HG03175 (cell line): ENCODE results near the gene ROBO4.

Experiments used
- ATAC-seq: cut with Tn5 transposase; IDR thresholded peaks from one replicate; pipeline ENCODE4 v1.9.1; 2021; ENCODE audit warnings: mild to moderate bottlenecking, moderate library complexity; ENCODE audit not compliant: unreplicated experiment

The ROBO4 gene

GRCh38 chr11:124844664-124845079 lies 53.0 kb downstream of the ROBO4 start:
- ATAC-seq = no peak

DNA sequence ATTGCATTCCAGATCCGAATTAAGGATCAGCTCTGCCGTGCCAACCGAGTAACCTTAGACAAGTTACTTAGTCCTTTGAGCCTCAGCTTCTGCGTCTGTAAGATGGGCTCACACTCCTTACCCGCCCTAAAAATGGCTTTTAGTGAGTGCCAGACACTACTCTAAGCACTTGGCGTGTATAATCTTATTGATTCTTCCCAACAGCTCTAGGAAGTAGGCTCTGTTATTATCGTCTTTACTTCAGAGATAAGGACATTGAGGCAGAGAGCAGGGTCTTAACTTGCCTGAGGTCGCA lies 54.1 kb downstream of the ROBO4 start:
- no peak for ATAC-seq

- no peak for ATAC-seq
Measured at GRCh38 chr11:124842305-124842704, 55.4 kb downstream of the ROBO4 start.

DNA sequence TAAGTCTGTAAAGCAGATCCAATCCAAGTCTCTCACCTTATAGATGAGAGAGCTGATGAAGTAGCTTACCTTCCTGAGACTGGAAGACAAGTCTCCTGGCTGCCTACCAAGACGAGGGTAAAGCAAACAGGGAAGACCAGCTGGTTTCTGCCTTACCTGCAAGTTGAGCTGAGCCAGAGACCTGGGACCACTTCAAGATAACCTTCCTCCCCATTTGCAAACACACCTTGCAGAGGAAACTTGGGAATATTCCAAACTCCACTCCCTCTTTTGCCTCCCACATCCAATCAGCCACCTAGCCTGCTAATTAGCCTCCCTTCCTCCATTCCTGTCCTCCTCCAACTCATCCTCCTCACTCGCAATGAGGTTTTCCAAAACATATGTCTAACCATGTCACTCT lies 55.8 kb downstream of the ROBO4 start:
- no peak for ATAC-seq

DNA sequence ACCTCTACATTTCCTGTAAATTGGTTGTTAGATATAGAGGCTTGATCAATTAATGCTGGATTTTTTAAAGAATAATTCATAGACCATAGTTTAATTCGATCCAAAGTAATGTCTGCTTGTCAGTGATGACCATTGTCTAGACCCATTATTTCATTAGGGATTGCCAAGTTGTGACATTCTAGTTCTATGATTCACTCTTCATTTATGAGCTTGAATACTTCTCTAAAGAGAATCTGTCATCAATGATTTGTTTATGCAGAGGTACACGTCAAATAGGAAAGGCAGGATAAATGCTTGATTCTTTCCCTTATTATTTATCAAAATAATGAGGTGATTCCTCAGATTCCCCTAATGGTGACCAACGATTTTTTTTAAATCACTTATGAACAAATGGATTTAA lies 56.5 kb downstream of the ROBO4 start:
- no peak for ATAC-seq

- ATAC-seq = no peak
Measured at GRCh38 chr11:124840666-124841065, 57.0 kb downstream of the ROBO4 start.

DNA sequence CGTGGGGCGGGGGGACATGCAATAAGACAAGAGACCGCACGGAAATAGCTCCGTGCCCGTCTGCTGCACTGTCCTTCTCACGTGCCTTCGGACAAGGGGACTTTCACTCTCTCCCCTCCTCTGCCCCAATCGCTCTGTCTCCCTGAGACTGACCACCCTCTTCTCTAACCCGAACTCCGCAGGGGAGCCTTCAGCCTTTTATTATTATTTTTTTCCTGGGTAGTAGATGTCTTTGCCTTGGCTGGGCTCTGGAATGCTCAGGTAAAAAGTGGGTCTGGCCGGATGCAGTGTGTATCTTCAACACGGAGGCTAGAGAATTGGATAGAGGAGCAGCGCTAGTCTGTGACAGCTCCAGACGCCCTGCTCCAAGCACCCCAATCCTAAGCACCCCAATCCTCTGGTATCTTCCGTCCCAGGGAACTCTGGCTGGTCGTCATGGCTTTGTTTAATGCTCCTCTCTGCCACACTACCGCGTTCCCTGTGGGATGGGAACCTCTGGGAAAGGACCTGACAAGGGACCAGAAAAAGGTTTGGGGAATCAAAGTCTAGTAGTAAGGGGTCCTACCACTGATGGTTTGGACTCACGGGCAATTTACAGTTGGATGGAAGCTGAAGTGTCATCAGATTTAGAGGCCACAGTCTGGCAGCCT lies 57.6 kb downstream of the ROBO4 start:
- no peak for ATAC-seq

DNA sequence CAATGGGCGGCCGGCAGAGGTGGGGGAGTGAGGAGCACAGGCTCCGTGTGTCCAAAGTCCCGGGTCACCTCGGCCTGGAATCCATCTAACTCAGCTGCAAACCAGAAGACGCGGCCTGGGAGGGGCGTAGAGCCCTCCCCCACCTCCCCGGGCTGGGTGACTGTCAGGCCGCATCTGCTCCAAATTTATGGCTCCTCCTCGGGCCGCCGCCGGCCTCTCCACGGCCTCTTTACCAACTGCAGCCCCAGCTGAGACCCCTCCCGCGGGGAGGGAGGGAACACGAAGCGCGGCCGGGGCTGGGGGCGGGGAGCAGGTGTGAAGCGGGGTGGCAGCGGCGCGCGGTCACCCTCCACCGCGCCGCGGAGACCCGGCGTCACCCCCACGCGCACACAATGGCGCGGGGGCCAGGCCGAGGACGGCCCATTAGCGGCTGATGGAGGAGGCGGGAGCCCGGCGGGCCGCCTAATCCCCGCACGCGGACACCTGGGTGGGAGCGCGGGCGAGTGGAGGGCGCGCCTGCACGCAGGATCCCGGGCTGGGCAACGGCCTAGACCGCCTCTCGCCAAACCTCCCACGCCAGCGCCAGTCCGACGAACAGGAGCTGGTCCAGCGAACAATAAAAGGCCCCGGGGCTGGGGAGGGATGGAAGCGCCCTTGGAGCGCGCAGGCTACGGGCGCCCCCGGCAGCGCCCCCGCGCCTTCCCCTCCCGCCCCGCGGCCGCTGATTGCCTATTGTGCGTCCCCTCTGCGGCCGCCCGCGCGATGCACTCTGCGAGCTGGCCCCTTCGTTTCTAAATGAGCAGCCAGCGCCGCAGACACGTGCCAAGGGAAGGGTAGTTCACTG lies 58.3 kb downstream of the ROBO4 start:
- ATAC-seq = no peak

DNA sequence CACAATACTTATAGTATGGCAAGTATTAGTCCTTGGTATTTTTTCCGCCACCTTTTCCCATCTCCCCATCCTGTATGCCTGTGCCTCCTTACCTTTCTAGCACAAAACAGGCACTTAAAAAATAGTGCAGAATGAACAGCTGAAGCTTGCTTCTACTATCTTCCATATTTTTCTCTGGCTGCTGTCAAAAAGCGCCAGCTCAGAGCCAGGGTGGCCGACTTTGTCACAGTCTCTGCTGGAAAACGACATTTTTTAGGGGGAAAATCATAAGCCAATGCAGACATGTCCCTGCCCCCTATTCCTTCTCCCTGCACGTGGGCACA lies 58.9 kb downstream of the ROBO4 start:
- no peak for ATAC-seq

DNA sequence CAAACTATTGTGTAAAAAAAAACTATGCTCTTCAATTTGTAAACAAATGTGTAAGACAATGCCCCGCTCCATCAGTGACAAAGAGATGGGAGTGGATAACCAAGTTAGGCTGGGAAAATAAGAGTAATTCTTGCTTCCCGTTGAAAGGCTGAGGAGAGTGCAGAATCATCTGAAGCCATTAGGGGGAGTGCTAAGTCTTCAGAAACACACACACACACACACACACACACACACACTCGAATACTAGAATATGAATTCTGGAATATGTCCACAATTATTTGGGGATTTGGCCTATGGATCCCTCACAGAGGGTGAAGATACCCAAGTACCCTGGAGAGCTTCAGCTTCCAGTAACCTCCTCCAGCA lies 60.2 kb downstream of the ROBO4 start:
- no peak for ATAC-seq

GRCh38 chr11:124835918-124836317 lies 61.7 kb downstream of the ROBO4 start:
- no peak for ATAC-seq

DNA sequence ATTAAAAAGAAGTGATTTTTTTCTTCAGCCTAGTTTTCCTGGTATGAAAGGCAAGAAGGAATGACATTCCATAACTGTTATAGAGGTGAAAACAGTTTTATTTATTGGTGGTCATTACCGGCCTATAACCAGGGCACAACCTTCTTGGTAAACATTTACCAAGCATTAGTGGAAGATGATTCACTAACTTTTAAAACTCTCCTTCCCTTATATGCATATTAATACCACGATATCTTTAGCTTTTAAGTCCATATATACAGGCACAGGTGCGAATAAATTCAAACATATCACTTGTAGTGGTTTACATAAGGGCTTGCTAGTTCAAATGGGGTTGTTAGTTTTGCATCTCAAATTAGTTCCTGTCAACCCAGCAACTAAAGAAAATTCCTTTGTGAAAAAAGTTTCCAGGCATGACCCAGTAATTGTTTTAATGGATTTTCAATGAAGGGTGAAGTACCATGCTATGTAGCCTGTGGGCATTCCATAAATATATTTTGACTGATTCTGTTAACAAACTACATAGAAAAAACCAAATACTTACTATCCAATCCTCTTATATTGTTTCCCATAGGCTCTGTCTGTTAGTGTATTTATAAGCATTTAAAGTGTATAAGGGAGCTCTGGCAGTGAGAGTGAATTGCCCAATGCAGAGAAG lies 63.0 kb downstream of the ROBO4 start:
- ATAC-seq = no peak
